Liver (tissue), 9 donors: ENCODE results near the gene NUP107. TPM values are rescaled to one million over a fixed set of nuclear protein-coding genes. Genes with fewer than 3 reads are reported as not detected.

Source experiments
- DNase-seq: peaks from one replicate; pipeline ENCODE4 v3.0.0-alpha.2; 2017; ENCODE audit warnings: low spot score
- H3K27ac ChIP-seq, 2 donors: one replicate each; pipeline ENCODE4 v1.7.0; 2013; ENCODE audit warnings: inconsistent platforms in 2 of 2, low read length in 2 of 2, control low read depth in 1 of 2, low read depth in 1 of 2, mild to moderate bottlenecking in 1 of 2
- H3K27me3 ChIP-seq, 4 donors: one replicate each; pipeline versions ENCODE4 v1.6.1 to v1.7.0; 2013; ENCODE audit warnings: low read length in 3 of 4, inconsistent platforms in 1 of 4, mild to moderate bottlenecking in 1 of 4, moderate library complexity in 1 of 4; ENCODE audit not compliant: control insufficient read depth in 4 of 4, insufficient read depth in 4 of 4
- H3K36me3 ChIP-seq, 4 donors: one replicate each; pipeline versions ENCODE4 v1.6.1 to v1.7.0; 2013; ENCODE audit warnings: low read length in 3 of 4, mild to moderate bottlenecking in 3 of 4, low read depth in 1 of 4, moderate library complexity in 1 of 4; ENCODE audit not compliant: control insufficient read depth in 4 of 4, insufficient read depth in 3 of 4
- H3K4me1 ChIP-seq, 4 donors: one replicate each; pipeline versions ENCODE4 v1.6.1 to v1.7.0; 2013; ENCODE audit warnings: low read length in 3 of 4, mild to moderate bottlenecking in 3 of 4, moderate library complexity in 1 of 4; ENCODE audit not compliant: control insufficient read depth in 4 of 4, insufficient read depth in 4 of 4
- H3K4me3 ChIP-seq, 3 donors: one replicate each; pipeline versions ENCODE4 v1.6.1 to v1.7.0; 2013; ENCODE audit warnings: low read length in 3 of 3, control low read depth in 1 of 3, low read depth in 1 of 3, mild to moderate bottlenecking in 1 of 3
- H3K9ac ChIP-seq, 2 donors: one replicate each; pipeline ENCODE4 v1.7.0; 2013; ENCODE audit warnings: low read length in 2 of 2, mild to moderate bottlenecking in 2 of 2, moderate library complexity in 2 of 2, control low read depth in 1 of 2, low read depth in 1 of 2
- H3K9me3 ChIP-seq, 4 donors: one replicate each; pipeline versions ENCODE4 v1.6.1 to v1.7.0; 2013; ENCODE audit warnings: low read length in 3 of 4; ENCODE audit not compliant: control insufficient read depth in 4 of 4
- ATF3 ChIP-seq: IDR thresholded peaks from 2 replicates; pipeline ENCODE4 v1.6.1; 2016; ENCODE audit warnings: antibody characterized with exemption
- CTCF ChIP-seq: fragments of 150-350 bp; IDR thresholded peaks from 2 replicates; pipeline ENCODE4 v1.5.1; 2017; ENCODE audit warnings: improper control_type of control experiment, low read depth, low read length; ENCODE audit not compliant: missing input control
- FOXA1 ChIP-seq: IDR thresholded peaks from 2 replicates; pipeline ENCODE4 v1.6.1; 2016; ENCODE audit warnings: antibody characterized with exemption
- FOXA2 ChIP-seq: IDR thresholded peaks from 2 replicates; pipeline ENCODE4 v1.6.1; 2016; ENCODE audit warnings: antibody characterized with exemption
- GABPA ChIP-seq, 2 donors: IDR thresholded peaks in 1 of 2; conservative IDR thresholded peaks in 1 of 2; 2 replicates each; pipeline ENCODE4 v1.6.1; 2016; ENCODE audit warnings: antibody characterized with exemption in 2 of 2, mild to moderate bottlenecking in 1 of 2, moderate library complexity in 1 of 2
- HNF4G ChIP-seq: IDR thresholded peaks from 2 replicates; pipeline ENCODE4 v1.6.1; 2016; ENCODE audit warnings: antibody characterized with exemption
- JUND ChIP-seq, 2 donors: IDR thresholded peaks; 2 replicates each; pipeline ENCODE4 v1.6.1; 2016; ENCODE audit warnings: antibody characterized with exemption in 2 of 2
- MAX ChIP-seq: IDR thresholded peaks from 2 replicates; pipeline ENCODE4 v1.6.1; 2016; ENCODE audit warnings: antibody characterized with exemption
- NR2F2 ChIP-seq: IDR thresholded peaks from 2 replicates; pipeline ENCODE4 v1.6.1; 2016; ENCODE audit warnings: antibody characterized with exemption
- RAD21 ChIP-seq, 2 donors: IDR thresholded peaks; 2 replicates each; pipeline ENCODE4 v1.6.1; 2016; ENCODE audit warnings: antibody characterized with exemption in 2 of 2, mild to moderate bottlenecking in 2 of 2
- REST ChIP-seq: IDR thresholded peaks from 2 replicates; pipeline ENCODE4 v1.6.1; 2016; ENCODE audit warnings: antibody characterized with exemption, mild to moderate bottlenecking
- SP1 ChIP-seq: IDR thresholded peaks from 2 replicates; pipeline ENCODE4 v1.6.1; 2018; ENCODE audit warnings: antibody characterized with exemption, mild to moderate bottlenecking
- TAF1 ChIP-seq: conservative IDR thresholded peaks from 2 replicates; pipeline ENCODE4 v1.6.1; 2016; ENCODE audit warnings: antibody characterized with exemption, mild to moderate bottlenecking
- whole genome bisulfite sequencing: extraction: QIAGEN DNeasy Blood & Tissue Kit; methylation state at CpG from one replicate; pipeline ENCODE4 v1.1.7; 2013; 5-methylcytosine and 5-hydroxymethylcytosine counted together
- polyA plus RNA-seq, 2 donors: library from polyadenylated mRNA; stranded (reverse) in 1 of 2; unstranded in 1 of 2; fragments of 200-250 nt in 1 of 2; fragments of >200 nt in 1 of 2; fragmentation: Nextera tagmentation in 1 of 2; extraction: Ambion mirVana in 1 of 2; gene quantifications; one replicate each; pipeline versions ENCODE4 v1.2.1 to v1.2.3, GENCODE V29; 2013 to 2015
- total RNA-seq, 2 donors: library from RNA; depleted of rRNA; stranded (reverse); fragments of >200 nt; gene quantifications; one replicate each; pipeline ENCODE4 v1.2.3, GENCODE V29; 2014
- donor health status: healthy.
- donor health status: healthy.
- donor health status: healthy.
- donor health status: healthy.
- donor health status: healthy.

The NUP107 gene
- total and polyA plus RNA-seq, 4 donors, result 6.3 to 38.3 (median 16.2) TPM

- TF ChIP-seq ATF3 (no peak), JUND (IDR thresholded peaks at IDR 0.05) (no peak)
These were observed 92.5 kb downstream of the NUP107 start (continued) for GRCh38 chr12:68779280-68779679.

GRCh38 chr12:68780731-68781130 lies 94.0 kb downstream of the NUP107 start:
- Histone ChIP-seq H3K9ac (no peak overlapping the region), H3K36me3 (no peaks in the 10 kb centered on the region), H3K27ac (no peak overlapping the region), H3K4me1 (peaks cover under 1 to 4% (median 2%) of the 10 kb centered on the region in 4 donors), H3K27me3 (no peaks in the 10 kb centered on the region), H3K9me3 (no peaks in the 10 kb centered on the region), H3K4me3 (no peak overlapping the region)
- whole genome bisulfite sequencing, result 98% methylated on average over 6 of the region's 6 CpGs
- TF ChIP-seq FOXA1 (no peak), TAF1 (no peak), JUND (IDR thresholded peaks at IDR 0.05) (no peak), SP1 (no peak), REST (no peak), NR2F2 (no peak), MAX (no peak), CTCF (no peak), RAD21 (IDR thresholded peaks at IDR 0.05) (no peak), FOXA2 (no peak)
- no peak for DNase-seq

GRCh38 chr12:68781728-68782127 lies 95.0 kb downstream of the NUP107 start:
- H3K27me3 ChIP-seq, result no peaks in the 10 kb centered on the region
- no peak overlapping the region for H3K27ac ChIP-seq
- H3K4me1 ChIP-seq, result peaks cover 3 to 10% (median 6%) of the 10 kb centered on the region in 4 donors
- no peak for DNase-seq
- H3K36me3 ChIP-seq, result no peaks in the 10 kb centered on the region
- H3K9ac ChIP-seq, result no peak overlapping the region
- H3K4me3 ChIP-seq, result no peak overlapping the region
- H3K9me3 ChIP-seq, result no peaks in the 10 kb centered on the region
- TF ChIP-seq NR2F2, result no peak
- no peak for TF ChIP-seq TAF1
- WGBS, result 96% methylated on average over 6 of the region's 6 CpGs

GRCh38 chr12:68784015-68784414 lies 97.2 kb downstream of the NUP107 start:
- H3K9ac ChIP-seq, result no peak overlapping the region
- no peaks in the 10 kb centered on the region for H3K9me3 ChIP-seq
- no peak overlapping the region for H3K4me3 ChIP-seq
- no peak for DNase-seq
- no peaks in the 10 kb centered on the region for H3K36me3 ChIP-seq
- H3K27ac ChIP-seq, result no peak overlapping the region
- WGBS, result 83% methylated on average over 8 of the region's 8 CpGs
- TF ChIP-seq FOXA2, result no peak
- no peak for TF ChIP-seq GABPA (IDR thresholded peaks at IDR 0.05 in 1 of 2, conservative IDR thresholded peaks at IDR 0.05 in 1 of 2)
- no peak for TF ChIP-seq CTCF
- TF ChIP-seq HNF4G, result no peak
- TF ChIP-seq MAX, result no peak
- H3K4me1 ChIP-seq, result peaks cover 3 to 26% (median 19%) of the 10 kb centered on the region in 4 donors
- no peaks in the 10 kb centered on the region for H3K27me3 ChIP-seq
